ENCODE measurements around the gene MST1. TPM values are rescaled to one million over a fixed set of nuclear protein-coding genes. Genes with fewer than 3 reads are reported as not detected.
A peak's percentile ranks its signal among the peaks of the same experiment; 100 is the strongest.

The MST1 gene
- total RNA-seq, 4 donors from 2014 or later: 0.10 to 4.8 (median 2.4) TPM

- no peak for TF ChIP-seq CTCF (IDR thresholded peaks at IDR 0.05 in 4 of 5, conservative IDR thresholded peaks at IDR 0.05 in 1 of 5)
- no peak for TF ChIP-seq POLR2A (IDR thresholded peaks at IDR 0.05)
- Histone ChIP-seq H3K36me3 (no peaks in the 10 kb centered on the region), H3K27me3 (no peaks in the 10 kb centered on the region), H3K4me3 (no peak overlapping the region), H3K9me3 (no peaks in the 10 kb centered on the region), H3K27ac (no peak overlapping the region), H3K4me1 (peaks cover 18 to 19% of the 10 kb centered on the region in 2 donors)
- ATAC-seq (no peak), DNase-seq (no peak)
- intact Hi-C loops (cut with DNase I; ENCODE audit: low total_unique reads) (no loop called here), in situ Hi-C loops (cut with MboI; ENCODE audit: low sequenced_read_pairs in 4 of 4) (no loop called here)
These were observed 39.1 kb downstream of the MST1 start for GRCh38 chr3:49650177-49650576.

- TF ChIP-seq CTCF (IDR thresholded peaks at IDR 0.05 in 4 of 5, conservative IDR thresholded peaks at IDR 0.05 in 1 of 5): no peak
- no peak for TF ChIP-seq POLR2A (IDR thresholded peaks at IDR 0.05)
- Histone ChIP-seq H3K4me1 (peaks cover 18 to 19% of the 10 kb centered on the region in 2 donors), H3K27me3 (no peaks in the 10 kb centered on the region), H3K27ac (no peak overlapping the region), H3K4me3 (no peak overlapping the region), H3K36me3 (no peaks in the 10 kb centered on the region), H3K9me3 (no peaks in the 10 kb centered on the region)
- in situ Hi-C loops (cut with MboI; ENCODE audit: low sequenced_read_pairs in 4 of 4): no loop called here
- no peak for DNase-seq
- intact Hi-C loops (cut with DNase I; ENCODE audit: low total_unique reads): no loop called here
- ATAC-seq: no peak
These were observed 39.7 kb downstream of the MST1 start for GRCh38 chr3:49649576-49649975.

GRCh38 chr3:49648354-49649019, 40.8 kb downstream of the MST1 start:
- Histone ChIP-seq H3K36me3 (no peaks in the 10 kb centered on the region), H3K4me1 (peaks cover 18 to 19% of the 10 kb centered on the region in 2 donors), H3K27me3 (no peaks in the 10 kb centered on the region), H3K9me3 (no peaks in the 10 kb centered on the region), H3K4me3 (no peak overlapping the region), H3K27ac (peak overlapping the region; percentile 34 to 71 (median 50))
- intact Hi-C loops (cut with DNase I; ENCODE audit: low total_unique reads) (no loop called here), in situ Hi-C loops (cut with MboI; ENCODE audit: low sequenced_read_pairs in 4 of 4) (no loop called here)
- no peak for ATAC-seq
- TF ChIP-seq CTCF (IDR thresholded peaks at IDR 0.05 in 4 of 5, conservative IDR thresholded peaks at IDR 0.05 in 1 of 5) (no peak), POLR2A (IDR thresholded peaks at IDR 0.05) (no peak)
- no peak for DNase-seq

GRCh38 chr3:49647741-49648140, 41.5 kb downstream of the MST1 start:
- Histone ChIP-seq H3K27me3 (no peaks in the 10 kb centered on the region), H3K27ac (peak overlapping the region; percentile 34 to 71 (median 50))
- ATAC-seq: peak; percentile 94 to 98

More at GRCh38 chr3:49647741-49648140, 41.5 kb downstream of the MST1 start:
- Histone ChIP-seq H3K9me3 (no peaks in the 10 kb centered on the region), H3K4me1 (peaks cover 18 to 19% of the 10 kb centered on the region in 2 donors), H3K4me3 (no peak overlapping the region), H3K36me3 (no peaks in the 10 kb centered on the region)
- no peak for TF ChIP-seq POLR2A (IDR thresholded peaks at IDR 0.05)
- no peak for TF ChIP-seq CTCF (IDR thresholded peaks at IDR 0.05 in 4 of 5, conservative IDR thresholded peaks at IDR 0.05 in 1 of 5)
- intact Hi-C loops (cut with DNase I; ENCODE audit: low total_unique reads) (no loop called here), in situ Hi-C loops (cut with MboI; ENCODE audit: low sequenced_read_pairs in 4 of 4) (no loop called here)
- peak; percentile 15 to 65 for DNase-seq

Measured in gastrocnemius medialis (tissue), 4 donors.